DND-41 (cell line): Measurements from ENCODE around the gene ITFG1.

ENCODE experiments used
- EZH2 ChIP-seq: IDR thresholded peaks from 3 replicates; pipeline ENCODE4 v1.6.1; 2012; ENCODE audit warnings: borderline replicate concordance, low read depth, mild to moderate bottlenecking, moderate library complexity, low read length, inconsistent platforms; ENCODE audit not compliant: severe bottlenecking
- TF ChIP-seq, protein P1 (sequence below): IDR thresholded peaks from 2 replicates; pipeline ENCODE4 v1.5.1; 2012; ENCODE audit warnings: borderline replicate concordance, low read length, moderate library complexity, mild to moderate bottlenecking; ENCODE audit not compliant: poor library complexity, severe bottlenecking; ENCODE audit errors: extremely low read depth

DNA sequence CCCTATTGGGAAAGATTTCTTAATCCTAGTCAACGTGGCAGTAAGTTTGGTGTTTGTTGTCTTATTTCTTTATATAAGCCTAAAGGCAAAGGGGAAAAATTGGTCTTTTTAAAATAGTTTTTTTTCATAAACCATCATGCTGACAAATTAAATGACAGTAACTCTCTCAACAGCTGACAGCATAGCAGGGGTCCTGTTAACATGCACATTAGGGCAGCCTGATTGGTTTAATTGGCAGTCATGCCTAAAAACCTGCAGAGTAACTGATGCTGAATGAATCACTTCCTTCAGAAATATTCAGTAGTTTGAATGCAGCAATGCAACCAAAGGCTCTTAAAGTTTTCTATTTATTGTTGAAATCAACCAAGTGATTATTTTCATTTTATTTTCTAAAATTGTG lies 85.4 kb downstream of the ITFG1 start:
- TF ChIP-seq, protein P1, sequence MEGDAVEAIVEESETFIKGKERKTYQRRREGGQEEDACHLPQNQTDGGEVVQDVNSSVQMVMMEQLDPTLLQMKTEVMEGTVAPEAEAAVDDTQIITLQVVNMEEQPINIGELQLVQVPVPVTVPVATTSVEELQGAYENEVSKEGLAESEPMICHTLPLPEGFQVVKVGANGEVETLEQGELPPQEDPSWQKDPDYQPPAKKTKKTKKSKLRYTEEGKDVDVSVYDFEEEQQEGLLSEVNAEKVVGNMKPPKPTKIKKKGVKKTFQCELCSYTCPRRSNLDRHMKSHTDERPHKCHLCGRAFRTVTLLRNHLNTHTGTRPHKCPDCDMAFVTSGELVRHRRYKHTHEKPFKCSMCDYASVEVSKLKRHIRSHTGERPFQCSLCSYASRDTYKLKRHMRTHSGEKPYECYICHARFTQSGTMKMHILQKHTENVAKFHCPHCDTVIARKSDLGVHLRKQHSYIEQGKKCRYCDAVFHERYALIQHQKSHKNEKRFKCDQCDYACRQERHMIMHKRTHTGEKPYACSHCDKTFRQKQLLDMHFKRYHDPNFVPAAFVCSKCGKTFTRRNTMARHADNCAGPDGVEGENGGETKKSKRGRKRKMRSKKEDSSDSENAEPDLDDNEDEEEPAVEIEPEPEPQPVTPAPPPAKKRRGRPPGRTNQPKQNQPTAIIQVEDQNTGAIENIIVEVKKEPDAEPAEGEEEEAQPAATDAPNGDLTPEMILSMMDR, result no peak
- no peak for TF ChIP-seq EZH2
